BLaER1 (cell line): ENCODE measurements around the gene GGT5.
"Not testable (repeated sequence)": the region's sequence is repeated elsewhere in the genome, so short reads cannot be mapped to it uniquely, and the experiment has no call there.

ENCODE experiments used
- H3K27ac ChIP-seq: shearing (Covaris generic); formaldehyde crosslinking; 2 replicates; pipeline ENCODE4 v1.8.1; 2022
- H3K27me3 ChIP-seq: shearing (Covaris generic); formaldehyde crosslinking; 2 replicates; pipeline ENCODE4 v1.8.1; 2022
- H3K36me3 ChIP-seq: shearing (Covaris generic); formaldehyde crosslinking; 2 replicates; pipeline ENCODE4 v1.8.1; 2022
- H3K4me1 ChIP-seq: shearing (Covaris generic); formaldehyde crosslinking; 2 replicates; pipeline ENCODE4 v1.8.1; 2022
- H3K4me2 ChIP-seq: shearing (Covaris generic); formaldehyde crosslinking; 2 replicates; pipeline ENCODE4 v1.8.1; 2022
- H3K4me3 ChIP-seq: shearing (Covaris generic); formaldehyde crosslinking; 2 replicates; pipeline ENCODE4 v1.8.1; 2022
- H3K9ac ChIP-seq: shearing (Covaris generic); formaldehyde crosslinking; 2 replicates; pipeline ENCODE4 v1.8.1; 2022
- H3K9me3 ChIP-seq: shearing (Covaris generic); formaldehyde crosslinking; 2 replicates; pipeline ENCODE4 v1.8.1; 2022
- H4K20me1 ChIP-seq: shearing (Covaris generic); formaldehyde crosslinking; 2 replicates; pipeline ENCODE4 v1.8.1; 2022
- Cebpa-rat ChIP-seq: shearing (Covaris generic); IDR thresholded peaks from 2 replicates; pipeline ENCODE4 v1.8.1; 2022

GGT5 gene

GRCh38 chr22:24209687-24210086, 35.2 kb downstream of the GGT5 start:
- Histone ChIP-seq H3K27me3 (no peaks in the 10 kb centered on the region), H3K9ac (no peak overlapping the region), H3K27ac (0 out of 2 replicates have a peak overlapping the region, but pooled peaks have one; percentile 18), H3K4me2 (no peak overlapping the region), H3K4me1 (peaks cover 51% of the 10 kb centered on the region), H3K9me3 (peaks cover 4% of the 10 kb centered on the region; the same call in 1 of the 2 replicates), H3K4me3 (no peak overlapping the region), H4K20me1 (no peaks in the 10 kb centered on the region), H3K36me3 (no peaks in the 10 kb centered on the region)
- no peak for TF ChIP-seq Cebpa-rat

DNA sequence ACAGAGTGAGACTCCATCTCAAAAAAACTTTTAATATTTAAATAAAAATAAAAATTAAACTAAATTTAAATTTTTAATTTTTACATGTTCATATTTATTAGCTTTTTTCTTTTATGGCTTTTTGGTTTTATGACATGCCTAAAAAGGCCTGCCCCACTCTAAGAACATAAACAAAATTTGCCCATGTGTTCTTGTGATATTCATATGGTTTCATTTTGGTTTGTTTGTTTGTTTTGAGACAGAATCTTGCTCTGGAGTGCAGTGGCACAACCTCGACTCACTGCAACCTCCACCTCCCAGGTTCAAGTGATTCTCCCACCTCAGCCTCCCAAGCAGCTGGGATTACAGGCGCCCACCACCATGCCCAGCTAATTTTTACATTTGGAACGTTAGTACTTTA, 35.9 kb downstream of the GGT5 start:
- Histone ChIP-seq H3K9ac (no peak overlapping the region), H3K27ac (no peak overlapping the region; the same call in 1 of the 2 replicates), H3K36me3 (no peaks in the 10 kb centered on the region), H3K9me3 (peaks cover 10% of the 10 kb centered on the region; the same call in 1 of the 2 replicates), H3K4me3 (no peak overlapping the region), H3K4me2 (no peak overlapping the region; the same call in 1 of the 2 replicates), H3K27me3 (no peaks in the 10 kb centered on the region), H3K4me1 (peaks cover 56% of the 10 kb centered on the region), H4K20me1 (no peaks in the 10 kb centered on the region)
- no peak for TF ChIP-seq Cebpa-rat

- peak overlapping the region; percentile 53 for H3K9ac ChIP-seq
- H3K27ac ChIP-seq: peak overlapping the region; percentile 72
- H4K20me1 ChIP-seq: no peaks in the 10 kb centered on the region
- peaks cover 52% of the 10 kb centered on the region for H3K4me1 ChIP-seq
- H3K4me2 ChIP-seq: peak overlapping the region; percentile 88
- H3K9me3 ChIP-seq: peaks cover 18% of the 10 kb centered on the region; the same call in 1 of the 2 replicates
- H3K36me3 ChIP-seq: no peaks in the 10 kb centered on the region
- no peak for TF ChIP-seq Cebpa-rat
- H3K4me3 ChIP-seq: peak overlapping the region; percentile 12; the same call in 1 of the 2 replicates
- H3K27me3 ChIP-seq: no peaks in the 10 kb centered on the region
Observed at GRCh38 chr22:24208012-24208749, 36.7 kb downstream of the GGT5 start.

DNA sequence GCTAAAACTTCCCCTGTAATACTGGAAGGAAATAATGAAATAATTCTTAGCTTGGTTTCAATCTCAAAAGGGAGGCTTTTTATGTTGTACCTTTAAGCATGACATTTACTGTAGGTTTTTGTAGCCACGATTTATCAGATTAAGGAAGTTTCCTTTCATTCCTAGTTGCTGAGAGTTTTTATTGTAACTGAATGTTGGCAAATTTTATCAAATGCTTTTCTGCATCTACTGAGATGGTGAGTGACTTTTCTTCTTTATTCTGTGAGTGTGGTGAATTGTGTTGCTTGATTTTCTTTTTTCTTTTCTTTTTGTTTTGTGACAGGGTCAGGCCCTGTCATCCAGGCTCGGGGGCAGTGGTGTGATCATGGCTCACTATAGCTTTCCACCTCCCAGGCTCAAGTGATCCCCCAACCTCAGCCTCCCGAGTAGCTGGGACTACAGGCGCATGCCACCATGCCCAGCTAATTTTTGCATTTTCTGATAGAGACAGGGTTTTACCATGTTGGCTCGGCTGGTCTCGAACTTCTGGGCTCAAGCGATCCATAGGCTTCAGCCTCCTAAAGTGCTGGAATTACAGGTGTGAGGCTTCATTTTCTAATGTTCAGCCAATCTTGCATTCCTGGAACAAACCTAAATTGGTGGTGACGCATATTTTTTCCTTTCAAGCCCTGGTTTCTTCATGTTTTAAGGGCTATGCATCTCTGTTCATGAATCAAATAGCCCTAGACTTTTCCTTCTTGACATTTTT, 37.4 kb downstream of the GGT5 start:
- peak overlapping the region; percentile 53 for H3K9ac ChIP-seq
- TF ChIP-seq Cebpa-rat: no peak
- H3K27ac ChIP-seq: peak overlapping the region; percentile 72
- H4K20me1 ChIP-seq: no peaks in the 10 kb centered on the region
- peaks cover 19% of the 10 kb centered on the region; the same call in 1 of the 2 replicates for H3K9me3 ChIP-seq
- H3K4me1 ChIP-seq: peaks cover 49% of the 10 kb centered on the region
- H3K4me3 ChIP-seq: peak overlapping the region; percentile 12; the same call in 1 of the 2 replicates
- no peaks in the 10 kb centered on the region for H3K27me3 ChIP-seq
- no peaks in the 10 kb centered on the region for H3K36me3 ChIP-seq
- H3K4me2 ChIP-seq: peak overlapping the region; percentile 88

DNA sequence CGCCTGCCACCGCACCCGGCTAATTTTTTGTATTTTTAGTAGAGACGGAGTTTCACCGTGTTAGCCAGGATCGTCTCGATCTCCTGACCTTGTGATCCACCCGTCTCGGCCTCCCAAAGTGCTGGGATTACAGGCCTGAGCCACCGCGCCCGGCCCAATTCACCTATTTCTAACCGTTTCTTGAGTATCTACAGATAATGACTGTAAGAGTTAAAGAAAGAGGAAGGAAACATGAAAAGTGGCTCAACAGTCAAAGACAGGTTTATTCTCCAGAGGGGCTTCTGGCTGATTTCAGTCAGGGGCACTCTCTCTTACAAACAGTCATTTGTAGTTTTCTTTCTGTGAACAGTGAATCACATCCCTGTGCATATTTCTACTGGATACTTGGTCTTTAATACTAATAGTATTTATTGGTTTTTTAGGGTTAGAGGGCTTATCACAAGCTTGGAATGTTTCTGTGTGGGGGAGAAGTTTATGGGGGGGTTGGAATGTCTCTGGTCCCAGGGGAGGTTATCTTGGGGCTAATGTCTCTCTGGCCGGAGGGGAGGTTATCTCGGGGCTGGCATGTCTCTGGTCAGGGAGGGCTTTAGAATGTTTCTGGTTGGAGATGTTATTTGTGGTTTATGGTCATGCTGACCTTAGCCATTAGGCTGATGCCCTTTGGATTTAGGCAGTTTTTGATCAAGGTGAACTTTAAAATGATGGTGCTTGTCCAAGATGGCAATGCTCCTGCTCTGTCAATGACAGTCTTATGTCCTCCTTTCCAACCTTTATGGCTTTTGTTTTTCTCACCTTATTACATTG, 38.2 kb downstream of the GGT5 start:
- not testable (repeated sequence) for H3K36me3 ChIP-seq, H3K27me3 ChIP-seq, H4K20me1 ChIP-seq
- H3K9me3 ChIP-seq: peaks cover 19% of the 10 kb centered on the region; the same call in 1 of the 2 replicates
- H3K27ac ChIP-seq: peak overlapping the region; percentile 72
- peaks cover 49% of the 10 kb centered on the region for H3K4me1 ChIP-seq
- H3K4me2 ChIP-seq: peak overlapping the region; percentile 88
- H3K4me3 ChIP-seq: peak overlapping the region; percentile 33; the same call in 1 of the 2 replicates
- H3K9ac ChIP-seq: peak overlapping the region; percentile 53

DNA sequence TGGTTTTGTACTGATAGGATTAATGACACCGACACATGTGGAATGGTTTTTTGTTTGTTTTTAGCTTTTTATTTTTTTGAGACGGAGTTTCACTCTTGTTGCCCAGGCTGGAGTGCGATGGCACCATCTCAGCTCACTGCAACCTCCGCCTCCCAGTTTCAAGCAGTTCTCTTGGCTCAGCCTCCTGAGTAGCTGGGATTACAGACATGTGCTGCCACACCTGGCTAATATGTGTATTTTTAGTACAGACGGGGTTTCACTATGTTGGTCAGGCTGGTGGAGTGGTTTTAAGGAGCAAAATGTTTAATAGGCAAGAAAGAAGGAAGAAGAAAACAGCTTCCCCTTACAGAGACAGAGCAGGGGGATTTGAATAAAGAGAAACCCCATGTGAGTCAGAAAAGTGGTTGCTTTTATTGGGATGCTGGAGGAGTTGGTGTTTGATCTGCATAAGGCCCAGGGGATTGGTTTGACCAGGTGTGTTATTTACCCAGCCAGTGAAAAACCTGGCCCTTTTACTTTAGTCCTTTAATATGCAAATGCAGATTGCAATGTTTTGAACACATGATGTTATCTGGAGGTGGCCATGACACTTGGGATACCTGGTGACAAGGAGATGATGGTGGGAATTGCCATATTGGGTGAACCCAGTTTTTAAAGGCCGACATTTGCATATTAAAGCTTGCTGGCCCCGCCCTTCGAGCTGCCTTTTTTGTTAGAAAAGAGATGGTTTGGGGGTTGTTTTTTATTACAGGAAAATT, 39.3 kb downstream of the GGT5 start:
- H3K9ac ChIP-seq: no peak overlapping the region
- peak overlapping the region; percentile 72; the same call in 1 of the 2 replicates for H3K27ac ChIP-seq

GRCh38 chr22:24203856-24204255, 41.0 kb downstream of the GGT5 start:
- H3K4me2 ChIP-seq, H3K4me3 ChIP-seq, H3K9ac ChIP-seq, H3K27me3 ChIP-seq, H4K20me1 ChIP-seq, H3K36me3 ChIP-seq, H3K27ac ChIP-seq: not testable (repeated sequence)
- H3K4me1 ChIP-seq: peaks cover 45% of the 10 kb centered on the region
- peaks cover 19% of the 10 kb centered on the region; the same call in 1 of the 2 replicates for H3K9me3 ChIP-seq

More for the DNA sequence above, 39.3 kb downstream of the GGT5 start:
- no peak overlapping the region for H3K4me3 ChIP-seq
- H3K4me1 ChIP-seq: peaks cover 49% of the 10 kb centered on the region
- H3K4me2 ChIP-seq: peak overlapping the region; percentile 88
- H3K27me3 ChIP-seq: no peaks in the 10 kb centered on the region
- H3K36me3 ChIP-seq: no peaks in the 10 kb centered on the region
- no peaks in the 10 kb centered on the region for H4K20me1 ChIP-seq
- no peak for TF ChIP-seq Cebpa-rat
- peaks cover 19% of the 10 kb centered on the region; the same call in 1 of the 2 replicates for H3K9me3 ChIP-seq

DNA sequence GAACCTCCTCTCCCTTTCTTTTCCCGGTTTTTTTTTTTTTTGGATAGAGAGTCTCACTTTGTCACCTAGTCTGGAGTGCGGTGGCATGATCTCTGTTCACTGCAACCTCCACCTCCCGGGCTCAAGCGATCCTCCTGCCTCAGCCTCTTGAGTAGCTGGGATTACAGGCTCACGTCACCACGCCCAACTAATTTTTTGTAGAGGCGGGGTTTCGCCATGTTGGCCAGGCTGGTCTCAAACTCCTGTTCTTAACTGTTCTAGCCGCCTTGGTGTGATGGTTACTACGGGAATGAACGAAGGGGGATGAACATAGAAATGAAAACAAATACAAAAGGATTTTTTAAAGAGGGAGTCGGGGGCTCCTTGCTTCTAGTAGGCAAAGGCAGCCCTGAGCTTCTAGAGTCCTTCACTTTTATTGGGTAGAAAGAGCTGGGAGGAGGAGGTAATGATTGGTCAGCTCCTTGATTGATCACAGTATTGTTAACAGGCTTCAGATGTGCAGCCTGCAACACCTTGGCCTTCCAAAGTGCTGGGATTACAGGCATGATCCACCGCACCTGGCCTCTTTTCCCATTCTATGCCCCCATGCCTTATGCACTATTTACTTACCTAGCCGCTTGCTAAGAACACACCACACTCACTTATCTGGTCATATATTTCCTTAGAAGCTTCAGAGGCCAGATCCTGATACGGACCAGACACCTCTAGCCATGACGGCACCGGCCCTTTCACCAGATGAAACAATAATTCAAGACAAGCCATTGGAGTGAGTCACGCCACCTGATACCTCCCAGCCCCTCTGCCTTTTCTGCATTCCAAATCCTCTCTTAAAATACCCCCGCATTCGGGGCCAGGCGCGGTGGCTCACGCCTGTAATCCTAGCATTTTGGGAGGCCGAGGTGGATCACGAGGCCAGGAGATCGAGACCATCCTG, 42.9 kb downstream of the GGT5 start:
- Histone ChIP-seq H3K36me3 (no peaks in the 10 kb centered on the region), H3K4me1 (peaks cover 39% of the 10 kb centered on the region), H3K27me3 (no peaks in the 10 kb centered on the region), H4K20me1 (no peaks in the 10 kb centered on the region), H3K9me3 (peaks cover 19% of the 10 kb centered on the region; the same call in 1 of the 2 replicates), H3K4me3 (no peak overlapping the region), H3K4me2 (no peak overlapping the region), H3K27ac (no peak overlapping the region), H3K9ac (no peak overlapping the region)
- TF ChIP-seq Cebpa-rat: no peak
